Measurements from ENCODE around the gene HLA-DRA. TPM values are rescaled to one million over a fixed set of nuclear protein-coding genes. Genes with fewer than 3 reads are reported as not detected.

Gene HLA-DRA
- total RNA-seq, 4 donors from 2014 or later = 126 to 261 (median 220) TPM

GRCh38 chr6:32439139-32439538 lies 548 bp upstream of the HLA-DRA start:
- TF ChIP-seq POLR2AphosphoS5 (IDR thresholded peaks at IDR 0.05) (no peak), POLR2A (IDR thresholded peaks at IDR 0.05) (no peak), EP300 (IDR thresholded peaks at IDR 0.05) (no peak)
- TF ChIP-seq, protein P1, sequence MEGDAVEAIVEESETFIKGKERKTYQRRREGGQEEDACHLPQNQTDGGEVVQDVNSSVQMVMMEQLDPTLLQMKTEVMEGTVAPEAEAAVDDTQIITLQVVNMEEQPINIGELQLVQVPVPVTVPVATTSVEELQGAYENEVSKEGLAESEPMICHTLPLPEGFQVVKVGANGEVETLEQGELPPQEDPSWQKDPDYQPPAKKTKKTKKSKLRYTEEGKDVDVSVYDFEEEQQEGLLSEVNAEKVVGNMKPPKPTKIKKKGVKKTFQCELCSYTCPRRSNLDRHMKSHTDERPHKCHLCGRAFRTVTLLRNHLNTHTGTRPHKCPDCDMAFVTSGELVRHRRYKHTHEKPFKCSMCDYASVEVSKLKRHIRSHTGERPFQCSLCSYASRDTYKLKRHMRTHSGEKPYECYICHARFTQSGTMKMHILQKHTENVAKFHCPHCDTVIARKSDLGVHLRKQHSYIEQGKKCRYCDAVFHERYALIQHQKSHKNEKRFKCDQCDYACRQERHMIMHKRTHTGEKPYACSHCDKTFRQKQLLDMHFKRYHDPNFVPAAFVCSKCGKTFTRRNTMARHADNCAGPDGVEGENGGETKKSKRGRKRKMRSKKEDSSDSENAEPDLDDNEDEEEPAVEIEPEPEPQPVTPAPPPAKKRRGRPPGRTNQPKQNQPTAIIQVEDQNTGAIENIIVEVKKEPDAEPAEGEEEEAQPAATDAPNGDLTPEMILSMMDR (IDR thresholded peaks at IDR 0.05) = no peak
- peaks cover 4% of the 10 kb centered on the region for H3K27me3 ChIP-seq
- no peak overlapping the region for H3K4me3 ChIP-seq
- H3K27ac ChIP-seq = no peak overlapping the region
- no peaks in the 10 kb centered on the region for H3K36me3 ChIP-seq
- no peaks in the 10 kb centered on the region for H3K9me3 ChIP-seq
- WGBS = 80% methylated on average over 1 of the region's 1 CpG
- H3K4me1 ChIP-seq = peaks cover 4% of the 10 kb centered on the region
- no peak for DNase-seq (ENCODE audit: low spot score in 2 of 2)

DNA sequence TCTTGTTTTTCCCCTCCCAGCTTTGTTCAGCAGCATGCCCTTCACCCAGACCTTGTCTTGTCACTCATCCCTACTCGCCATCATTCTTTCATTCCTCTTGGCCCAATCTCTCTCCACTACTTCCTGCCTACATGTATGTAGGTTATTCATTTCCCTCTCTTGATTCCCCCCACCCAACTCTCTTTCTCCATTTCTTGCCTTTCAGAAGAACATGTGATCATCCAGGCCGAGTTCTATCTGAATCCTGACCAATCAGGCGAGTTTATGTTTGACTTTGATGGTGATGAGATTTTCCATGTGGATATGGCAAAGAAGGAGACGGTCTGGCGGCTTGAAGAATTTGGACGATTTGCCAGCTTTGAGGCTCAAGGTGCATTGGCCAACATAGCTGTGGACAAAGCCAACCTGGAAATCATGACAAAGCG lies 2.6 kb downstream of the HLA-DRA start:
- H3K27ac ChIP-seq = no peak overlapping the region
- WGBS = 88% methylated on average over 7 of the region's 7 CpGs
- peaks cover 4% of the 10 kb centered on the region for H3K4me1 ChIP-seq
- H3K27me3 ChIP-seq = peaks cover 4% of the 10 kb centered on the region
- H3K4me3 ChIP-seq = no peak overlapping the region
- TF ChIP-seq, protein P1 (IDR thresholded peaks at IDR 0.05) = no peak
- TF ChIP-seq POLR2AphosphoS5 (IDR thresholded peaks at IDR 0.05) = no peak
- no peak for TF ChIP-seq POLR2A (IDR thresholded peaks at IDR 0.05)
- no peak for TF ChIP-seq EP300 (IDR thresholded peaks at IDR 0.05)
- H3K9me3 ChIP-seq = no peaks in the 10 kb centered on the region
- no peak for DNase-seq (ENCODE audit: low spot score in 2 of 2)
- H3K36me3 ChIP-seq = no peaks in the 10 kb centered on the region

DNA sequence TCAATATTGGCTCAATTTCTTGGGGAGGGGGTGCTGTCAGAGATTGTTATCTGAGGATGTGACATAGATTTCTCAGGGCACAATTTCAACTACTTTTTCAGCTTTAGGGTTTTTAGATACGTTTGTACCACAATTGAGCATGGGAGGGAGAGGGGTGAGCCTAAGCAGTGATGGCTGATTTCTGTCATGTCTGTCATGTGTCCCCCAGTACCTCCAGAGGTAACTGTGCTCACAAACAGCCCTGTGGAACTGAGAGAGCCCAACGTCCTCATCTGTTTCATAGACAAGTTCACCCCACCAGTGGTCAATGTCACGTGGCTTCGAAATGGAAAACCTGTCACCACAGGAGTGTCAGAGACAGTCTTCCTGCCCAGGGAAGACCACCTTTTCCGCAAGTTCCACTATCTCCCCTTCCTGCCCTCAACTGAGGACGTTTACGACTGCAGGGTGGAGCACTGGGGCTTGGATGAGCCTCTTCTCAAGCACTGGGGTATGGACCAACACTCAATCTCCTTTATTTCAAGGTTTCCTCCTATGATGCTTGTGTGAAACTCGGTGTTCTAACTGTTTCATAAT lies 3.4 kb downstream of the HLA-DRA start:
- no peak for DNase-seq (ENCODE audit: low spot score in 2 of 2)
- Histone ChIP-seq H3K27me3 (peaks cover 4% of the 10 kb centered on the region), H3K4me3 (no peak overlapping the region), H3K9me3 (no peaks in the 10 kb centered on the region), H3K27ac (no peak overlapping the region), H3K4me1 (peaks cover 4% of the 10 kb centered on the region), H3K36me3 (no peaks in the 10 kb centered on the region)
- WGBS = 78% methylated on average over 8 of the region's 8 CpGs
- TF ChIP-seq, protein P1 (IDR thresholded peaks at IDR 0.05) = no peak
- no peak for TF ChIP-seq POLR2AphosphoS5 (IDR thresholded peaks at IDR 0.05)

DNA sequence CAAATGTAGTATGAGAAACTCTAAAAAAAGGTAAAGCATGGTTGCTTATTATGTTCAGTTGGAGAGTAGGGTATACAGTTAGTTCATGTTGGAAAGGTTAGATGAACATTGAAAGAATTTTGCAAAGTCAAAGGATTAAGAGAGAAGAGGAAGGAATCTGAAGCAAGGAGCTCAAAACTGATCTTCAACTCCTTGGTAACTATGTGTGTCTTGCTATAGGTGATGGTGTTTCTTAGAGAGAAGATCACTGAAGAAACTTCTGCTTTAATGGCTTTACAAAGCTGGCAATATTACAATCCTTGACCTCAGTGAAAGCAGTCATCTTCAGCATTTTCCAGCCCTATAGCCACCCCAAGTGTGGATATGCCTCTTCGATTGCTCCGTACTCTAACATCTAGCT lies 4.7 kb downstream of the HLA-DRA start:
- DNase-seq (ENCODE audit: low spot score in 2 of 2) = no peak
- peaks cover 4% of the 10 kb centered on the region for H3K27me3 ChIP-seq
- TF ChIP-seq POLR2A (IDR thresholded peaks at IDR 0.05) = no peak
- TF ChIP-seq EP300 (IDR thresholded peaks at IDR 0.05) = no peak
- TF ChIP-seq, protein P1 (IDR thresholded peaks at IDR 0.05) = no peak
- WGBS = 92% methylated on average over 2 of the region's 2 CpGs
- H3K9me3 ChIP-seq = no peaks in the 10 kb centered on the region
- H3K27ac ChIP-seq = no peak overlapping the region
- H3K36me3 ChIP-seq = no peaks in the 10 kb centered on the region
- H3K4me3 ChIP-seq = no peak overlapping the region
- H3K4me1 ChIP-seq = peaks cover 2% of the 10 kb centered on the region

- Histone ChIP-seq H3K9me3 (no peaks in the 10 kb centered on the region), H3K36me3 (no peaks in the 10 kb centered on the region), H3K4me1 (no peaks in the 10 kb centered on the region), H3K27me3 (peaks cover 4% of the 10 kb centered on the region), H3K27ac (no peak overlapping the region), H3K4me3 (no peak overlapping the region)
- WGBS = 57% methylated on average over 3 of the region's 3 CpGs
- no peak for DNase-seq (ENCODE audit: low spot score in 2 of 2)
- TF ChIP-seq, protein P1 (IDR thresholded peaks at IDR 0.05) = no peak
- TF ChIP-seq POLR2A (IDR thresholded peaks at IDR 0.05) (no peak), EP300 (IDR thresholded peaks at IDR 0.05) (no peak), POLR2AphosphoS5 (IDR thresholded peaks at IDR 0.05) (no peak)
Observed at GRCh38 chr6:32445321-32445854, 5.7 kb downstream of the HLA-DRA start.
